ENCODE measurements around the gene ADH4. TPM values are rescaled to one million over a fixed set of nuclear protein-coding genes. Genes with fewer than 3 reads are reported as not detected.

Gene ADH4
- polyA plus RNA-seq, 1 donor (not counting 4 experiments of a cell fraction or from before 2014, with no cell fraction given): not detected

DNA sequence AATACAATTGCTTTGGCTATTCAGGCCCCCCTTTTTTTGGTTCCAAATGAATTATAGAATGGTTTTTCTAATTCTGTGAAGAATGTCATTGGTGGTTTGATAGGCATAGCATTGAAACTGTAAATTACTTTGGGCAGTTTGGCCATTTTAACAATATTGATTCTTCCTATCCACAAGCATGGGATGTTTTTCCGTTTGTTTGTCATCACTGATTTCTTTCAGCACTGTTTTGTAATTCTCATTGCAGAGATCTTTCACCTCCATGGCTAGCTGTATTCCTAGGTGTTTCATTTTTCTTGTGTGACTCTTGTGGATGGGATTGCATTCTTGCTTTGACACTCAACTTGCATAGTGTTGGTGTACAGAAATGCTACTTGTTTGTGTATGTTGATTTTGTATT, 41.9 kb upstream of the ADH4 start:
- Histone ChIP-seq H3K4me3 (ENCODE audit: control insufficient read depth in 2 of 3, extremely low read depth in 1 of 3, insufficient read depth in 2 of 3, low read depth in 1 of 3, low read length in 3 of 3) (no peak overlapping the region), H3K9me1 (ENCODE audit: control insufficient read depth, extremely low read depth, insufficient read depth, low read length) (no peaks in the 10 kb centered on the region), H2AFZ (ENCODE audit: control insufficient read depth, low read length) (no peak overlapping the region), H3K36me3 (ENCODE audit: control insufficient read depth in 2 of 2, extremely low read depth in 1 of 2, insufficient read depth in 2 of 2, low read length in 2 of 2) (no peaks in the 10 kb centered on the region), H3K4me1 (ENCODE audit: control insufficient read depth, extremely low read depth, insufficient read depth, low read length) (no peaks in the 10 kb centered on the region), H3K27me3 (ENCODE audit: control insufficient read depth, extremely low read depth, insufficient read depth, low read length) (no peaks in the 10 kb centered on the region), H3K9me3 (ENCODE audit: control insufficient read depth, low read depth, low read length) (no peaks in the 10 kb centered on the region), H3K79me2 (ENCODE audit: control insufficient read depth, insufficient read depth, low read length) (no peaks in the 10 kb centered on the region), H4K20me1 (ENCODE audit: control insufficient read depth, extremely low read depth, insufficient read depth, low read length) (no peaks in the 10 kb centered on the region), H3K4me2 (ENCODE audit: control insufficient read depth, extremely low read depth, insufficient read depth, low read depth, low read length) (no peak overlapping the region), H3K9ac (ENCODE audit: control insufficient read depth, extremely low read depth, insufficient read depth, low read length) (no peak overlapping the region), H3K27ac (ENCODE audit: control insufficient read depth, insufficient read depth, low read length) (no peak overlapping the region)
- TF ChIP-seq EZH2 (IDR thresholded peaks at IDR 0.05; ENCODE audit: low read length): no peak
- TF ChIP-seq, protein P1, sequence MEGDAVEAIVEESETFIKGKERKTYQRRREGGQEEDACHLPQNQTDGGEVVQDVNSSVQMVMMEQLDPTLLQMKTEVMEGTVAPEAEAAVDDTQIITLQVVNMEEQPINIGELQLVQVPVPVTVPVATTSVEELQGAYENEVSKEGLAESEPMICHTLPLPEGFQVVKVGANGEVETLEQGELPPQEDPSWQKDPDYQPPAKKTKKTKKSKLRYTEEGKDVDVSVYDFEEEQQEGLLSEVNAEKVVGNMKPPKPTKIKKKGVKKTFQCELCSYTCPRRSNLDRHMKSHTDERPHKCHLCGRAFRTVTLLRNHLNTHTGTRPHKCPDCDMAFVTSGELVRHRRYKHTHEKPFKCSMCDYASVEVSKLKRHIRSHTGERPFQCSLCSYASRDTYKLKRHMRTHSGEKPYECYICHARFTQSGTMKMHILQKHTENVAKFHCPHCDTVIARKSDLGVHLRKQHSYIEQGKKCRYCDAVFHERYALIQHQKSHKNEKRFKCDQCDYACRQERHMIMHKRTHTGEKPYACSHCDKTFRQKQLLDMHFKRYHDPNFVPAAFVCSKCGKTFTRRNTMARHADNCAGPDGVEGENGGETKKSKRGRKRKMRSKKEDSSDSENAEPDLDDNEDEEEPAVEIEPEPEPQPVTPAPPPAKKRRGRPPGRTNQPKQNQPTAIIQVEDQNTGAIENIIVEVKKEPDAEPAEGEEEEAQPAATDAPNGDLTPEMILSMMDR (optimal IDR thresholded peaks at IDR 0.05 in 1 of 3, IDR thresholded peaks at IDR 0.05 in 1 of 3, conservative IDR thresholded peaks at IDR 0.05 in 1 of 3; ENCODE audit: extremely low read depth in 1 of 3, insufficient read depth in 2 of 3, low read length in 3 of 3): no peak
- no peak for FAIRE-seq
- no peak for DNase-seq (ENCODE audit: low read depth, low spot score)
- dilution Hi-C loops (cut with MboI; ENCODE audit: extremely low pct_ligation_motif_present, low sequenced_read_pairs): no loop called here

DNA sequence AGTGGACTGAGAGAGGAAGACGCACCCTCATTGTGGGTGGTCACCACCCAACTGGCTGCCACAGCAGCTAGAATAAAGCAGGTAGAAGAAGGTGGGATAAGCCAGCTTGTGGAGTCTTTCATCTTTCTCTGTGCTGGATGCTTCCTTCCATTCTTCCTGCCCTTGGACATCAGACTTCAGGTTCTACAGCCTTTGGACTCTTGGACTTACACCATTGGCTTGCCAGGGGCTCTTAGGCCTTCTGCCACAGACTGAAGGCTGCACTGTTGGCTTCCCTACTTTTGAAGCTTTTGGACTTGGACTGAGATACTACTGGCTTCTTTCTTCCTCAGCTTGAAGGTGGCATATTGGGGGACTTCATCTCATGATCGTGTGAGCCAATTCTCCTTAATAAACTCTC, 41.5 kb upstream of the ADH4 start:
- FAIRE-seq (no peak), DNase-seq (ENCODE audit: low read depth, low spot score) (no peak)
- Histone ChIP-seq H3K27me3 (ENCODE audit: control insufficient read depth, extremely low read depth, insufficient read depth, low read length) (no peaks in the 10 kb centered on the region), H3K9ac (ENCODE audit: control insufficient read depth, extremely low read depth, insufficient read depth, low read length) (no peak overlapping the region), H3K9me3 (ENCODE audit: control insufficient read depth, low read depth, low read length) (no peaks in the 10 kb centered on the region), H3K27ac (ENCODE audit: control insufficient read depth, insufficient read depth, low read length) (no peak overlapping the region), H3K9me1 (ENCODE audit: control insufficient read depth, extremely low read depth, insufficient read depth, low read length) (no peaks in the 10 kb centered on the region), H2AFZ (ENCODE audit: control insufficient read depth, low read length) (no peak overlapping the region), H3K4me2 (ENCODE audit: control insufficient read depth, extremely low read depth, insufficient read depth, low read depth, low read length) (no peak overlapping the region), H4K20me1 (ENCODE audit: control insufficient read depth, extremely low read depth, insufficient read depth, low read length) (no peaks in the 10 kb centered on the region), H3K4me1 (ENCODE audit: control insufficient read depth, extremely low read depth, insufficient read depth, low read length) (peaks cover under 1% of the 10 kb centered on the region), H3K79me2 (ENCODE audit: control insufficient read depth, insufficient read depth, low read length) (no peaks in the 10 kb centered on the region), H3K36me3 (ENCODE audit: control insufficient read depth in 2 of 2, extremely low read depth in 1 of 2, insufficient read depth in 2 of 2, low read length in 2 of 2) (no peaks in the 10 kb centered on the region), H3K4me3 (ENCODE audit: control insufficient read depth in 2 of 3, extremely low read depth in 1 of 3, insufficient read depth in 2 of 3, low read depth in 1 of 3, low read length in 3 of 3) (no peak overlapping the region)
- dilution Hi-C loops (cut with MboI; ENCODE audit: extremely low pct_ligation_motif_present, low sequenced_read_pairs): no loop called here
- TF ChIP-seq, protein P1 (optimal IDR thresholded peaks at IDR 0.05 in 1 of 3, IDR thresholded peaks at IDR 0.05 in 1 of 3, conservative IDR thresholded peaks at IDR 0.05 in 1 of 3; ENCODE audit: extremely low read depth in 1 of 3, insufficient read depth in 2 of 3, low read length in 3 of 3): no peak
- no peak for TF ChIP-seq EZH2 (IDR thresholded peaks at IDR 0.05; ENCODE audit: low read length)
